Hepatocyte (in vitro differentiated cells): Measurements from ENCODE around the gene TACC2. TPM values are rescaled to one million over a fixed set of nuclear protein-coding genes. Genes with fewer than 3 reads are reported as not detected.
"Not testable (repeated sequence)": the region's sequence is repeated elsewhere in the genome, so short reads cannot be mapped to it uniquely, and the experiment has no call there.

Experiments used
- DNase-seq: peaks from one replicate; pipeline ENCODE4 v3.0.0-alpha.2; 2016; ENCODE audit warnings: low spot score
- H2AFZ ChIP-seq: fragments of 200-600 bp; sonication (generic); 2 replicates; pipeline ENCODE4 v1.6.0; 2016; ENCODE audit warnings: antibody characterized with exemption, mild to moderate bottlenecking
- H3K27ac ChIP-seq: fragments of 200-600 bp; sonication (generic); 2 replicates; pipeline ENCODE4 v1.5.1; 2016; ENCODE audit warnings: mild to moderate bottlenecking
- H3K27me3 ChIP-seq: fragments of 200-600 bp; sonication (generic); 2 replicates; pipeline ENCODE4 v1.6.1; 2016
- H3K36me3 ChIP-seq: fragments of 200-600 bp; sonication (generic); replicated peaks from 2 replicates; pipeline ENCODE4 v1.5.1; 2016; ENCODE audit warnings: low read depth; ENCODE audit not compliant: insufficient read depth
- H3K4me1 ChIP-seq: fragments of 200-600 bp; sonication (generic); 2 replicates; pipeline ENCODE4 v1.5.1; 2016; ENCODE audit warnings: mild to moderate bottlenecking, moderate library complexity; ENCODE audit not compliant: insufficient read depth
- H3K4me2 ChIP-seq: fragments of 200-600 bp; sonication (generic); 2 replicates; pipeline ENCODE4 v1.6.0; 2016
- H3K4me3 ChIP-seq: fragments of 200-600 bp; sonication (generic); 2 replicates; pipeline ENCODE4 v1.5.1; 2016; ENCODE audit warnings: mild to moderate bottlenecking
- H3K79me2 ChIP-seq: fragments of 200-600 bp; sonication (generic); 2 replicates; pipeline ENCODE4 v1.6.0; 2017; ENCODE audit warnings: mild to moderate bottlenecking
- H3K9me2 ChIP-seq: fragments of 200-600 bp; sonication (generic); replicated peaks from 2 replicates; pipeline ENCODE4 v1.6.0; 2017; ENCODE audit warnings: mild to moderate bottlenecking; ENCODE audit not compliant: insufficient read depth
- H3K9me3 ChIP-seq: fragments of 200-600 bp; sonication (generic); 2 replicates; pipeline ENCODE4 v1.5.1; 2016; ENCODE audit warnings: low read depth, mild to moderate bottlenecking
- H4K20me1 ChIP-seq: fragments of 200-600 bp; sonication (generic); 2 replicates; pipeline ENCODE4 v1.6.0; 2016; ENCODE audit warnings: mild to moderate bottlenecking; ENCODE audit not compliant: insufficient read depth, poor library complexity, severe bottlenecking
- EZH2 ChIP-seq: fragments of 200-600 bp; sonication (generic); IDR thresholded peaks from 2 replicates; pipeline ENCODE4 v1.6.1; 2016; ENCODE audit warnings: antibody characterized with exemption, mild to moderate bottlenecking, borderline replicate concordance
- EZH2phosphoT487 ChIP-seq: fragments of 200-600 bp; sonication (generic); IDR thresholded peaks from one replicate; pipeline ENCODE4 v1.6.1; 2018; ENCODE audit warnings: antibody characterized with exemption, mild to moderate bottlenecking, low read depth, moderate library complexity; ENCODE audit not compliant: unreplicated experiment, severe bottlenecking
- WGBS: methylation state at CpG from one replicate; pipeline ENCODE4 v1.1.6; 2016; ENCODE audit warnings: low lambda C conversion rate; ENCODE audit errors: missing lambda C conversion rate; 5-methylcytosine and 5-hydroxymethylcytosine counted together
- polyA plus RNA-seq: library from polyadenylated mRNA; unstranded; fragments of >200 nt; fragmentation: Nextera tagmentation; extraction: Ambion mirVana; gene quantifications from 2 replicates; pipeline ENCODE4 v1.2.1, GENCODE V29; 2016
- total RNA-seq: library from RNA; depleted of rRNA; stranded (reverse); fragments of >200 nt; gene quantifications from 2 replicates; pipeline ENCODE4 v1.2.3, GENCODE V29; 2014
- TF ChIP-seq, protein P1 (sequence below): fragments of 200-600 bp; sonication (generic); IDR thresholded peaks from 2 replicates; pipeline ENCODE4 v1.5.1; 2016; ENCODE audit warnings: antibody characterized with exemption, mild to moderate bottlenecking; ENCODE audit not compliant: poor library complexity

The TACC2 gene
- total and polyA plus RNA-seq, 2 experiments from 2014 or later, result 20.0 to 34.6 TPM

DNA sequence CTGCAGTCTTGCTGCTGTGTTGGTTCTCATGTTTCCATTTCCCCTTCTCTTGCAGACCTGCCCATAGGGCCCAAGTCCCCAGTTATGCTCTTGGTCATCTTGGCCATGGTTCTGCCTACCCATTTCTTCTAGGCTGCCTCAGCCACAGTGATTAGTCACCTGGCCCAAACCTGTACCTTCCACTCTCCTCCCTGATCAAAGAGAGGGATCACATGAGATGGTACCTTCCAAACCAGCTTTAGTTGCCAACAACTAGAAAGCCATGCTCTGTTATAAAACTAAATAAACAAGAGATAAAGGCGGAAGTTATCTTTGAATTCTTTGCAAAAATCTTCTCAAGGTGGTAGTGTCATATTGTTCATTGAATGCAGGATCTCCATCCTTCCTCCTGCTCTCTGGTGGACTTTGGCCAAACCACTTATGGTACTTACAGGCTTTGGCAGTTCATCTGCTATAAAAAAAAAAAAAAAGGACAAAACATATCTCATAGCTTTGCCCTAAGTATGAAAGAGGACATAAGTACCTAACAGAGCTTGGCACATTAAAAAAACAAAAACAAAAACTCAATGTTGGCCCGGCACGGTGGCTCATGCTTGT, 25.8 kb downstream of the TACC2 start:
- Histone ChIP-seq H3K27ac (peak overlapping the region; percentile 88), H3K36me3 (no peaks in the 10 kb centered on the region), H3K4me3 (no peak overlapping the region), H3K4me2 (no peak overlapping the region), H3K79me2 (no peaks in the 10 kb centered on the region), H2AFZ (no peak overlapping the region), H3K27me3 (no peaks in the 10 kb centered on the region), H3K9me2 (no peaks in the 10 kb centered on the region), H3K4me1 (peaks cover 19% of the 10 kb centered on the region), H3K9me3 (no peaks in the 10 kb centered on the region), H4K20me1 (no peaks in the 10 kb centered on the region)
- DNase-seq, result peak; percentile 48
- 48% methylated on average over 3 of the region's 3 CpGs for WGBS
- TF ChIP-seq EZH2phosphoT487 (no peak), EZH2 (no peak)
- TF ChIP-seq, protein P1, sequence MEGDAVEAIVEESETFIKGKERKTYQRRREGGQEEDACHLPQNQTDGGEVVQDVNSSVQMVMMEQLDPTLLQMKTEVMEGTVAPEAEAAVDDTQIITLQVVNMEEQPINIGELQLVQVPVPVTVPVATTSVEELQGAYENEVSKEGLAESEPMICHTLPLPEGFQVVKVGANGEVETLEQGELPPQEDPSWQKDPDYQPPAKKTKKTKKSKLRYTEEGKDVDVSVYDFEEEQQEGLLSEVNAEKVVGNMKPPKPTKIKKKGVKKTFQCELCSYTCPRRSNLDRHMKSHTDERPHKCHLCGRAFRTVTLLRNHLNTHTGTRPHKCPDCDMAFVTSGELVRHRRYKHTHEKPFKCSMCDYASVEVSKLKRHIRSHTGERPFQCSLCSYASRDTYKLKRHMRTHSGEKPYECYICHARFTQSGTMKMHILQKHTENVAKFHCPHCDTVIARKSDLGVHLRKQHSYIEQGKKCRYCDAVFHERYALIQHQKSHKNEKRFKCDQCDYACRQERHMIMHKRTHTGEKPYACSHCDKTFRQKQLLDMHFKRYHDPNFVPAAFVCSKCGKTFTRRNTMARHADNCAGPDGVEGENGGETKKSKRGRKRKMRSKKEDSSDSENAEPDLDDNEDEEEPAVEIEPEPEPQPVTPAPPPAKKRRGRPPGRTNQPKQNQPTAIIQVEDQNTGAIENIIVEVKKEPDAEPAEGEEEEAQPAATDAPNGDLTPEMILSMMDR, result no peak

DNA sequence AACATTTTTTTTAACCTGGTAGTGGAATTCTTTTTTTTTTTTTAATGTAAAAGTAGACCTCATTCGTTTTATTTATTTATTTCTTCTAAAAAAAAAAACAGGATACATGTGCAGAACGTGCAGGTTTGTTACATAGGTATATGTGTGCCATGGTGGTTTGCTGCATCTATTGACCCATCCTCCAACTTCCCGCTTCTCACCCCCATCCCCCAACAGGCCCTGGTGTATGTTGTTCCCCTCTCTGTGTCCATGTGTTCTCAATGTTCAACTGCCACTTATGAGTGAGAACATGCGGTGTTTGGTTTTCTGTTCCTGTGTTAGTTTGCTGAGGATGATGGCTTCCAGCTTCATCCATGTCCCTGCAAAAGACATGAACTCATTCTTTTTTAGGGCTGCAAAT, 29.0 kb downstream of the TACC2 start:
- peaks cover 29% of the 10 kb centered on the region for H3K4me1 ChIP-seq
- not testable (repeated sequence) for H2AFZ ChIP-seq
- WGBS, result 75% methylated on average over 4 of the region's 4 CpGs

DNA sequence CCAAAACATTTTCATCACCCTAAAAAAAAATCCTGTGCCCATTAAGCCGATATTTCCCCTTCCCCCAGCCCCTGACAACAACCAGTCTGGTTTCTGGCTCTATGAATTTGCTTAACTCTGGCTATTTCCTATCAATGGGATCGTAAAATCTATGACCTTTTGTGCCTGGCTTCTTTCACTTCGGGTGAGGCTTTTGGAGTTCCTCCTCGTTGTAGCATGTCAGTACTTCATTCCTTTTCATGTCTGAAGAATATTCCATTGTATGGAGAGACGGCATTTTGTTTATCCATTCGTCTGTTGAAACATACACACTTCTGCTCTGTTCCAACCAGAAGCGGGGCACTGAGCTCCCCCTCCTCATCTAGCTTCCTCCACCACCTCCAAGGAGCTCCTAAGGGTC, 29.5 kb downstream of the TACC2 start:
- Histone ChIP-seq H4K20me1 (no peaks in the 10 kb centered on the region), H3K36me3 (no peaks in the 10 kb centered on the region), H3K9me3 (no peaks in the 10 kb centered on the region), H3K4me3 (no peak overlapping the region), H3K27ac (peak overlapping the region; percentile 97), H2AFZ (no peak overlapping the region), H3K27me3 (no peaks in the 10 kb centered on the region), H3K79me2 (no peaks in the 10 kb centered on the region), H3K4me2 (peak overlapping the region; percentile 64), H3K4me1 (peaks cover 28% of the 10 kb centered on the region), H3K9me2 (no peaks in the 10 kb centered on the region)
- TF ChIP-seq EZH2, result no peak
- TF ChIP-seq EZH2phosphoT487, result no peak
- TF ChIP-seq, protein P1, result no peak
- WGBS, result 33% methylated on average over 7 of the region's 7 CpGs
- DNase-seq, result no peak

More for the DNA sequence above, 29.0 kb downstream of the TACC2 start:
- H3K36me3 ChIP-seq, H3K9me3 ChIP-seq, H4K20me1 ChIP-seq, H3K27me3 ChIP-seq, H3K9me2 ChIP-seq, DNase-seq, H3K4me3 ChIP-seq, H3K79me2 ChIP-seq: not testable (repeated sequence)
- Histone ChIP-seq H3K4me2 (peak overlapping the region; percentile 64), H3K27ac (peak overlapping the region; percentile 97)

DNA sequence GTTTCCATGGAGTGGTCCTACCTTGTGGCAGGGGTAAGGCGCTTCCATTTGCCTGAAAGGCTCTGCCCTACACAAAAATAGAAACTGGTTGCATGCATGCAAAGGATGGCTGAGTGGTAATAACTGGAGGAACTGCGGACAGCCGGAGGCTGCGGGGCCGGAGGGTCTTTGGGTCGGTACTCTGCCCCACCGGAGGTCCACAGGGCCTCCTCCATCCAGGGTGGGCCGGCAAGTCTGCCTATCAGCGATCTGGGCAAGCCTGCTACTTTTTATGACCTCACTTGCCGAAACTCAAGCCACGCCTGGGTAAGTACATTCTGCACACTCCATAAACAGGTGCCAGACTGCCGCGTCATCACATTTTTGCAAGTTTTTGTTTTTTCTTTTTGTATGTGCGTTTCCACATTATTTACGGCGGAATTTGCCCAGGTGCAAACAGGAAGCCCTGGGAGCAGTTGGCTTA, 30.0 kb downstream of the TACC2 start:
- no peaks in the 10 kb centered on the region for H3K27me3 ChIP-seq
- H3K36me3 ChIP-seq, result no peaks in the 10 kb centered on the region
- DNase-seq, result peak; percentile 58
- no peaks in the 10 kb centered on the region for H3K79me2 ChIP-seq
- WGBS, result 70% methylated on average over 16 of the region's 16 CpGs
- no peaks in the 10 kb centered on the region for H4K20me1 ChIP-seq
- no peaks in the 10 kb centered on the region for H3K9me2 ChIP-seq
- H3K4me1 ChIP-seq, result peaks cover 23% of the 10 kb centered on the region
- no peak overlapping the region for H2AFZ ChIP-seq
- H3K9me3 ChIP-seq, result no peaks in the 10 kb centered on the region
- H3K4me2 ChIP-seq, result peak overlapping the region; percentile 64
- H3K4me3 ChIP-seq, result no peak overlapping the region
- TF ChIP-seq EZH2phosphoT487, result no peak
- TF ChIP-seq, protein P1, result no peak
- H3K27ac ChIP-seq, result peak overlapping the region; percentile 97
